22Rv1 (cell line): ENCODE data around the gene FAM111A.
A peak's percentile ranks its signal among the peaks of the same experiment; 100 is the strongest.

ENCODE experiments used
- ZFX ChIP-seq: fragments of 450-650 bp; IDR thresholded peaks from 2 replicates; pipeline ENCODE4 v1.6.1; 2017; ENCODE audit warnings: antibody characterized with exemption, borderline replicate concordance
- TF ChIP-seq, protein P1 (sequence below): fragments of 450-650 bp; IDR thresholded peaks from 2 replicates; pipeline ENCODE4 v1.5.1; 2017; ENCODE audit warnings: mild to moderate bottlenecking

DNA sequence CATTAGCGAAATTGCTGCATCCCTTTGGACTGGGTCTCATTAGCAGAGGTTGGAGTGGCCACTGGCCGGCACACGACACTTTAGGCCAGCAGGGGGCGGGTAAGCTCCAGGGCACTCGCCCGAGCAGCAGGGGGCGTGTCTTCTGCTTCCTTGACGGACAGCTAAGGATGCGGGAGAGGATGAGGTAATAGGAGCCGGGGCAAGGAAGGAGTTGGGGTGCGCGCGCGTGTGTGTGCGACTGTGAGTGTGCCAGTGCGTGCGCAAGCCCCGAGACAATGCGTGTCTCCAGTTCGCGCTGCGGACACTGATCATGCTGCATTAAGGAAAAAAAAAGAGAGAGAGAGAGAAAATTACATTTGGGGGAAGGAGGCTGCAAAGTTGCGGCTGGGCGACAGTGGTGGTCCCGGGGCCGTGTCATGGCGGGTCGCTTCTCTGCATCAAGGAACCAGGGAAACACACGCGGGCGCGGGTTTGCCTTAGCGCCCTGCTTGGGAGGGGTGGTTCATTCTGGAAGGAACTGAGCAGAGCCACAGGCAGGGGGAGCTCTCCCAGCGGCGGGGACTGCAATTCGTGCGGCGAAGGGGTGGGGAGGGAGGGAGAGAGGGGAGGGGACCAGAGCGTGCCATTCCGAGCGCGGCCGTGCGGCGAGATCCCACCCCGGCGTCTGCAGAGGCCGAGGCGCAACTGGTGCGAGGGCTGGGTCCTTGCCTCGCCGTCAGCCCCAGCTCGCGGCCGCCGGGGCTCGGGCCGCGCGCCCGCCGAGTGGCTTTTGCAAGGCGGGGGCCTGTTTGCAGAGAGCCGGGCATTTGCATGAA lies 29.1 kb downstream of the FAM111A start, which contains the start of gene DTX4:
- TF ChIP-seq, protein P1, sequence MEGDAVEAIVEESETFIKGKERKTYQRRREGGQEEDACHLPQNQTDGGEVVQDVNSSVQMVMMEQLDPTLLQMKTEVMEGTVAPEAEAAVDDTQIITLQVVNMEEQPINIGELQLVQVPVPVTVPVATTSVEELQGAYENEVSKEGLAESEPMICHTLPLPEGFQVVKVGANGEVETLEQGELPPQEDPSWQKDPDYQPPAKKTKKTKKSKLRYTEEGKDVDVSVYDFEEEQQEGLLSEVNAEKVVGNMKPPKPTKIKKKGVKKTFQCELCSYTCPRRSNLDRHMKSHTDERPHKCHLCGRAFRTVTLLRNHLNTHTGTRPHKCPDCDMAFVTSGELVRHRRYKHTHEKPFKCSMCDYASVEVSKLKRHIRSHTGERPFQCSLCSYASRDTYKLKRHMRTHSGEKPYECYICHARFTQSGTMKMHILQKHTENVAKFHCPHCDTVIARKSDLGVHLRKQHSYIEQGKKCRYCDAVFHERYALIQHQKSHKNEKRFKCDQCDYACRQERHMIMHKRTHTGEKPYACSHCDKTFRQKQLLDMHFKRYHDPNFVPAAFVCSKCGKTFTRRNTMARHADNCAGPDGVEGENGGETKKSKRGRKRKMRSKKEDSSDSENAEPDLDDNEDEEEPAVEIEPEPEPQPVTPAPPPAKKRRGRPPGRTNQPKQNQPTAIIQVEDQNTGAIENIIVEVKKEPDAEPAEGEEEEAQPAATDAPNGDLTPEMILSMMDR, result peak; percentile 96
- no peak for TF ChIP-seq ZFX
